SH-SY5Y (cell line): ENCODE measurements around the gene PITRM1.

Experiments used
- GATA2 ChIP-seq: IDR thresholded peaks from 2 replicates; pipeline ENCODE4 v1.6.1; 2011; ENCODE audit warnings: mild to moderate bottlenecking, low read depth, low read length
- GATA3 ChIP-seq: IDR thresholded peaks from 2 replicates; pipeline ENCODE4 v1.6.1; 2011; ENCODE audit warnings: low read depth, mild to moderate bottlenecking, low read length, moderate library complexity

PITRM1 gene

GRCh38 chr10:3100093-3100792, 72.3 kb downstream of the PITRM1 start:
- TF ChIP-seq GATA2 (no peak), GATA3 (no peak)

GRCh38 chr10:3099291-3100092, 73.1 kb downstream of the PITRM1 start:
- TF ChIP-seq GATA2 = no peak
- no peak for TF ChIP-seq GATA3

- TF ChIP-seq GATA3 = no peak
- no peak for TF ChIP-seq GATA2
Observed at GRCh38 chr10:3098689-3099088, 73.9 kb downstream of the PITRM1 start.

DNA sequence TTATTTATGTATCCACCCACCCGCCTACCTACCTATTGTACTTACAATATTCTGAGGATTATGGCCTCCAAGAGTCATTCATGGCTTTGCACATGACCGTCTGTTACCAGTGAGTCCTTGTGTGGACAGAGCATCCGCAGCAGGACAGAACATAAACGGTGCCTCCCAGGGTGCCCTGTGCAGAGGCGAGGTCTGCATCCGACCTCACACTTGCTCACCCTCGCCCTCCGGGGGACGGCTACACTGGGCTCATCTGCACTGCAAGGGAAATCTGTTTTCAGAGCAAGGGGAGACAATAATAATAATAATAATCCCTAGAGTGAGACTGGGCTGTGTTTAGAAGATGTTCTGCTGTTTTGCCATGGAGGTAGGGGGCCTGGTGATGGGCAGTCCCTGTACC, 75.4 kb downstream of the PITRM1 start:
- no peak for TF ChIP-seq GATA2

DNA sequence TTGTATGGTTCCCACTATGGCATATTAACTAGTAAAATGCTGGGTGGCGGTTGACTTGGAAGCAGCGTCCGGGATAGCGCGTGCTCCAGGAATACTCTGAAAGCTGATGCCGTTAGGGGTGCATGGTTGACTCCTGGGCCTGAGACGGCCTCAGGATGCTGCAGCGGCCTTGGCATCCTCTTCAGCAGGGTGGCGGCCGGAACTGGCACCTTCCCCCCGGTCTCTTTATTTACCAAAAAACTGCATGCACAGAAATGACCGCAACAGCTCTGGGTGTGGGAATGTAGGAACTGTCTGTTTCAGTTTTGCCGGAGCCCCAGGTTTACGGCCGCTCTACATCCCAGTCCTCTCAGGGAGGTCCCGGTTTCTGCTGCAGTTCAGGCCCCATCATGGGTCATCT, 76.4 kb downstream of the PITRM1 start:
- TF ChIP-seq GATA3 = no peak
- no peak for TF ChIP-seq GATA2

GRCh38 chr10:3095373-3096139, 77.0 kb downstream of the PITRM1 start:
- TF ChIP-seq GATA3 (no peak), GATA2 (no peak)

- TF ChIP-seq GATA2 (no peak), GATA3 (no peak)
Observed at GRCh38 chr10:3094609-3095036, 78.0 kb downstream of the PITRM1 start.

DNA sequence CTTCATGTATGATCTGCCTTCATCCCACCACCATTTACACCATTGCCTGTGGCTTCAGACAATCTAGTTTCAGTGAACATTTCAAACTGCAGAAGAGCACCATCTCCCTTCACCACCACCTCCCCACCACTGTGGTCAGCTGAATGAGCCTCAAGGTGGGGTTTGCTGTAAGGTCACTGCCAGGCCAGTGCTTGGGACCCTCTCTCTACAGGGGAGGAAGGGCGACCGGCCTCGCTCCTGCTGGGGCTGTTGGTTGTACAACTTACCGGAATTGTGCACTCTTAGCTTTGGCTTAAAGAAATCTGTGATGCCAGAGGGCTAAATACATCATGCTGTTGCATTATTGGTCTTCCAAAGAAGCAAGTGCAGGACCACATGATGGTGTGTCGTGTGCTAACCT, 78.6 kb downstream of the PITRM1 start:
- TF ChIP-seq GATA2 (no peak), GATA3 (no peak)

DNA sequence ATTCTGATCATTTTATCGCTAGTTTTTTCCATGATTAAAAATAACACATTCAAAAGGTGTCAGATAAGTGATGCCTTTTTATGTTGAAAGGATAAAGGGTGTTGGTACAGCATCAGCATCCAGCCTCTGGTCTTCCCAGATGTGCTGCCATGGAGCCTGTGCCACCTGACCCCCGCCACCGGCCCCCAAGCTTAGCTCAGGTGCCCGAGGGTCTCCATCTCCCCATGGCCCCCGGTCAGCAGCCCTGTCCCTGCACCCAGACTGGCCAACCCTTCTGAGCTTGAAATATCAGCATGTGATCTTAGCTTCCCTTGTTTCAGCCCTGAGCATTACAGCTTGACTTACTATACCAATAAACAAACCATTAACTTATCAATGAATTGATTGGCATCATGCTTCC, 80.7 kb downstream of the PITRM1 start:
- TF ChIP-seq GATA2 (no peak), GATA3 (no peak)

GRCh38 chr10:3090914-3091787, 81.4 kb downstream of the PITRM1 start:
- TF ChIP-seq GATA2 (no peak), GATA3 (no peak)

GRCh38 chr10:3090388-3090787, 82.2 kb downstream of the PITRM1 start:
- TF ChIP-seq GATA3 (no peak), GATA2 (no peak)
